Common myeloid progenitor, CD34-positive (primary cell): ENCODE data around the gene PLCD1.

ENCODE experiments used
- CTCF ChIA-PET: fragments of 350-600 bp; sonication (Branson Sonifier 250); formaldehyde crosslinking; loops from one replicate; lab custom pipeline; 2021; ENCODE audit warnings: antibody characterized with exemption; lab: Charles Lee
- POLR2A ChIA-PET: fragments of 350-600 bp; sonication (Branson Sonifier 250); formaldehyde crosslinking; loops from one replicate; lab custom pipeline; 2021; ENCODE audit warnings: antibody characterized with exemption; lab: Charles Lee
- DNase-seq, 3 donors: peaks; one replicate each; pipeline versions ENCODE4 v3.0.0 to v3.0.0-alpha.2; 2013
- H3K27ac ChIP-seq, 2 experiments: 1 replicate in 1 of 2; 2 replicates in 1 of 2; pipeline ENCODE4 v1.7.0; 2013; ENCODE audit warnings: inconsistent platforms in 2 of 2, low read length in 2 of 2, mild to moderate bottlenecking in 2 of 2, low read depth in 1 of 2, moderate library complexity in 1 of 2; ENCODE audit not compliant: severe bottlenecking in 2 of 2, insufficient read depth in 1 of 2, poor library complexity in 1 of 2
- H3K27me3 ChIP-seq, 5 experiments: replicated peaks in 2 of 5; 1 replicate in 3 of 5; 2 replicates in 2 of 5; pipeline versions ENCODE4 v1.6.1 to v1.7.0; 2013; ENCODE audit warnings: low read length in 4 of 5, mild to moderate bottlenecking in 2 of 5, moderate library complexity in 2 of 5, inconsistent platforms in 1 of 5; ENCODE audit not compliant: insufficient read depth in 5 of 5, control insufficient read depth in 4 of 5
- H3K36me3 ChIP-seq, 4 experiments: 1 replicate in 2 of 4; 2 replicates in 2 of 4; pipeline versions ENCODE4 v1.6.1 to v1.7.0; 2013; ENCODE audit warnings: low read length in 3 of 4, control low read depth in 1 of 4, mild to moderate bottlenecking in 1 of 4; ENCODE audit not compliant: control insufficient read depth in 4 of 4, insufficient read depth in 4 of 4
- H3K4me1 ChIP-seq, 4 experiments: 1 replicate in 3 of 4; 2 replicates in 1 of 4; pipeline versions ENCODE4 v1.6.1 to v1.7.1; 2013; ENCODE audit warnings: low read length in 3 of 4, mild to moderate bottlenecking in 3 of 4, control low read depth in 1 of 4, inconsistent platforms in 1 of 4, moderate library complexity in 1 of 4; ENCODE audit not compliant: control insufficient read depth in 4 of 4, insufficient read depth in 4 of 4; ENCODE audit errors: control extremely low read depth in 1 of 4
- H3K4me3 ChIP-seq, 7 experiments: 1 replicate in 4 of 7; 2 replicates in 3 of 7; pipeline versions ENCODE4 v1.5.1 to v1.7.0; 2013; ENCODE audit warnings: mild to moderate bottlenecking in 7 of 7, low read length in 6 of 7, moderate library complexity in 6 of 7, inconsistent platforms in 2 of 7, low read depth in 2 of 7, control low read depth in 1 of 7; ENCODE audit not compliant: insufficient read depth in 4 of 7, control insufficient read depth in 1 of 7; ENCODE audit errors: extremely low read depth in 1 of 7
- H3K9me3 ChIP-seq, 5 experiments: 1 replicate in 4 of 5; 2 replicates in 1 of 5; pipeline versions ENCODE4 v1.6.1 to v1.7.1; 2013; ENCODE audit warnings: low read length in 4 of 5, mild to moderate bottlenecking in 2 of 5, inconsistent platforms in 1 of 5, low read depth in 1 of 5, moderate library complexity in 1 of 5; ENCODE audit not compliant: control insufficient read depth in 4 of 5, insufficient read depth in 2 of 5; ENCODE audit errors: control extremely low read depth in 1 of 5
- WGBS: methylation state at CpG from one replicate; pipeline ENCODE4 v1.1.5; 2013; ENCODE audit not compliant: insufficient coverage; 5-methylcytosine and 5-hydroxymethylcytosine counted together

Gene PLCD1

DNA sequence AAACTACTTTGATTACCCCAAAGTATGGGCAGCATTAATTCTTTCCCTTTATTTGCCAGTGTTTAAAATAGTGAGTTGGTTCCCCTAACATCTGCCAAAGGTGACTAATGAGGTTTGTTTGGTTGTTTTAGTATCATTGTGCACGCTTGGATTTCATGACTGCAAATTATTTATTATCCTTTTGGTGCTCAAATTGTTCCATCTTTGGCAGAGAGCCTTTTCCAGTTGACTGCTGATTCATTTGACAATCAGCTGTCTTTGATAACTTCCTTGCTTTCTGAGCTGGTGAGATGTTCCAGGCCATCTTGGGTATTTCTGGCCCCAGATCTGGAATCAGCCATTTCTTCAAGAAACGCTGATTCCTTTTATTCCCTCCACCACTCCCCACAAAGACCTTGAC is 18.5 kb upstream of the PLCD1 start:
- Histone ChIP-seq H3K36me3 (no peaks in the 10 kb centered on the region), H3K27me3 (peaks cover 0 to 4% (median 0%) of the 10 kb centered on the region in 5 experiments), H3K4me3 (no peak overlapping the region), H3K27ac (no peak overlapping the region), H3K9me3 (no peaks in the 10 kb centered on the region), H3K4me1 (peaks cover 0 to 2% (median 0%) of the 10 kb centered on the region in 4 experiments)
- ChIA-PET CTCF (no interaction called here), POLR2A (no interaction called here)
- no peak for DNase-seq
- WGBS: 100% methylated on average over 1 of the region's 2 CpGs

DNA sequence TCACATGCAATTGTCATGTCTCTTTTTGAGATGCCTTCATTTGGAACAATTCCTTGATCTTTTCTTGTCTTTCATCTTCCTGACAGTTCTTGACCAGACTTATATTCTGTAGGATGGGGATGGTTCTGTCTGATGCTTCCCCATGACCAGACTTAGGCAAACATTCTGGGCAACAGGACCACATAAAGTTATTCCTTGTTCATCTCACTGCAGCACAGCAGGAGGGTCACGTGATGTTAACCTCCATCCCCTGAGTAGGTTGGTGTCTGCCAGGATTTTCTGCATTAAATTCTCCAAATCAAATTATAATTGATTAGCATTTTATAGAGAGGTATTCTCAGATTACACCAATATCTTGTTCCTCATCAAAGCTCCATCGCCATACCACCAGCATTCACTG is 17.4 kb upstream of the PLCD1 start:
- H3K4me1 ChIP-seq: peaks cover 0 to 2% (median 0%) of the 10 kb centered on the region in 4 experiments
- ChIA-PET CTCF (no interaction called here), POLR2A (no interaction called here)
- peaks cover 0 to 4% (median 0%) of the 10 kb centered on the region in 5 experiments for H3K27me3 ChIP-seq
- no CpG with 5 or more reads among the region's 2 CpGs for WGBS
- no peak overlapping the region for H3K4me3 ChIP-seq
- H3K9me3 ChIP-seq: no peaks in the 10 kb centered on the region
- H3K27ac ChIP-seq: no peak overlapping the region
- H3K36me3 ChIP-seq: no peaks in the 10 kb centered on the region
- DNase-seq: no peak

DNA sequence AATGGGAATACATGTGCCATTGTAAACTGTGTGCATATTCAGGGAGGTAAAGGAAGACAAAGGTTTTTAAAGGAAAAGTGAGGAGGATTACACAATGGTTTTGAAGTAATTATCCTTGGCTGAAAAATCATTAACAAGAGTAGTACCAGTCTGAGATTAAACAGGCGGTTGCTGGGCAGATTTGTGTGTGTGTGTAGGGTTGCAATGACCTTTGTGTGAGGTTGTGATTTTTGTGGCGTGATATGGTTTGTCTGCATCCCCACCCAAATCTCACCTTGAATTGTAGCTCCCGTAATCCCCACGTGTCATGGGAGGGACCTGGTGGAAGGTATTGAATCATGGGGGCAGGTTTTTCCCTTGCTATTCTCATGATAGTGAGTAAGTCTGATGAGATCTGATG is 16.6 kb upstream of the PLCD1 start:
- Histone ChIP-seq H3K27me3 (peaks cover 0 to 4% (median 0%) of the 10 kb centered on the region in 5 experiments), H3K27ac (no peak overlapping the region), H3K4me1 (peaks cover 0 to 2% (median 0%) of the 10 kb centered on the region in 4 experiments), H3K9me3 (no peaks in the 10 kb centered on the region), H3K36me3 (no peaks in the 10 kb centered on the region), H3K4me3 (no peak overlapping the region)
- 100% methylated on average over 2 of the region's 4 CpGs for WGBS
- DNase-seq: no peak
- CTCF ChIA-PET: interaction anchor here (1.3 kb wide), 1 partner anchor 61 kb away, joined by 3 read pairs; no protein-coding TSS in a partner anchor
- POLR2A ChIA-PET: no interaction called here

DNA sequence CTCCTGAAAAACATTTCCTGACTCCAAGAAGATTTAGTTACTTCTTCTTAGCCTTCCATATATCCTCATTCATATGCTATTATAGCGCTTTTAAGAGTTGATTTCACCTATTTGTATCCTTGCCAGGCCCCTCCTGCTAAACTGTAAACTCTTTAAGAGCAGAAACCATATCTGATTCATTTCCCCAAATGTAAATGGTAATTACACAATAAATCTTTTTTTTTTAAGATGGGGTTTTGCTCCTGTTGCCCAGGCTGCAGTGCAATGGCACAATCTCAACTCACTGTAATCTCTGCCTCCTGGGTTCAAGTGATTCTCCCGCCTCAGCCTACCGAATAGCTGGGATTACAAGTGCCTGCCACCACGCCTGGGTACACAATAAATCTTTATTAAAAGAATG is 14.0 kb upstream of the PLCD1 start:
- WGBS: 100% methylated on average over 1 of the region's 4 CpGs

DNA sequence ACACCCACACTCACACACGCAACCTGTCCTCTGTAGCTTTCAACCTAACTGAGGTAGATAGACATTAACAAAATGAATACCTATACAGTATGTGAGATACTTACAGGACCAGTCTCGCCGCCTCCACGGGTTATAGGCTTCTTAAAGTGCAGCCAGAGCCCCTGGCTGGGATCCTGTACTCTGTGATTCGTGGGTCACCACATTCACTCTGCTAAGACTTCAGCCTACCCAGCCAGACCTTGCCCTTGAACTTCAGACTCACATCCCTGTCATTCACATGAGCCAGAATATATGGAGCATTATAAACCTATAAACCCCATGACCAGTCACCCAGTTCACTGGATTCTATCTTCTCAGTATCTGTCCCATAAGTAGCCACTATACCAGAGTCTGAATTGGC is 11.0 kb upstream of the PLCD1 start:
- 83% methylated on average over 4 of the region's 5 CpGs for WGBS

More for the DNA sequence above, 14.0 kb upstream of the PLCD1 start:
- Histone ChIP-seq H3K4me1 (peaks cover 5 to 20% (median 18%) of the 10 kb centered on the region in 4 experiments), H3K9me3 (no peaks in the 10 kb centered on the region), H3K4me3 (no peak overlapping the region), H3K36me3 (no peaks in the 10 kb centered on the region), H3K27me3 (peaks cover 0 to 4% (median 0%) of the 10 kb centered on the region in 5 experiments), H3K27ac (no peak overlapping the region)
- DNase-seq: no peak
- CTCF ChIA-PET: interaction anchor here (1.0 kb wide), 1 partner anchor 11 kb away, joined by 3 read pairs; no protein-coding TSS in a partner anchor
- POLR2A ChIA-PET: no interaction called here

DNA sequence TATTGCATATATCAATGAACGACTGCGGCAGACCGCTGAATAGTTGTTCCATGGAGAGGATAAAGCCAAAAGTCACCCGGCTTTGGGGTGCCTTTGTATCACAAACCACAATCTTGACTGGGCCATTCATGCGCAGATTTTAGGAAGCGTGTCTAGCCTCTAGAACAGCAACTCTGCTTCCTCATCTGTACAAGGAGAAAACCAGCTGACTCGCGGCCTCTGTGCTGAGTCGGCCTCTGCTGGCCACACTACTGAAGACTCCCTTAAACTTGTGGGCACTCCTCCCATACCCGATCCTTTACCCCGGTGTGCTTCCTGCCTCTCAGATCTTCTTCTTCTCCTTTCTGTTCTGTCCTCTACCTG is 10.4 kb upstream of the PLCD1 start:
- ChIA-PET CTCF (interaction anchor here (0.7 to 2.2 kb wide), 6 partner anchors 12 to 68 kb away, joined by 3 to 8 read pairs (median 3); no protein-coding TSS in a partner anchor), POLR2A (no interaction called here)
- Histone ChIP-seq H3K27ac (no peak overlapping the region), H3K9me3 (no peaks in the 10 kb centered on the region), H3K36me3 (no peaks in the 10 kb centered on the region), H3K4me3 (peak overlapping the region in 5 of 7 experiments; percentile 46 to 72 (median 62)), H3K4me1 (peaks cover 7 to 25% (median 21%) of the 10 kb centered on the region in 4 experiments), H3K27me3 (peaks cover 0 to 2% (median 0%) of the 10 kb centered on the region in 5 experiments)
- DNase-seq: peak; percentile 80 to 91 (median 87)
- whole genome bisulfite sequencing: 2% methylated on average over 11 of the region's 11 CpGs

More for the DNA sequence above, 11.0 kb upstream of the PLCD1 start:
- Histone ChIP-seq H3K27ac (no peak overlapping the region), H3K9me3 (no peaks in the 10 kb centered on the region), H3K36me3 (no peaks in the 10 kb centered on the region), H3K27me3 (peaks cover 0 to 4% (median 0%) of the 10 kb centered on the region in 5 experiments), H3K4me3 (peak overlapping the region in 1 of 7 experiments; percentile 72), H3K4me1 (peaks cover 7 to 25% (median 21%) of the 10 kb centered on the region in 4 experiments)
- no peak for DNase-seq
- ChIA-PET POLR2A (no interaction called here), CTCF (interaction anchor here (0.7 to 2.2 kb wide), 7 partner anchors 12 to 67 kb away, joined by 3 to 8 read pairs (median 3); no protein-coding TSS in a partner anchor)

DNA sequence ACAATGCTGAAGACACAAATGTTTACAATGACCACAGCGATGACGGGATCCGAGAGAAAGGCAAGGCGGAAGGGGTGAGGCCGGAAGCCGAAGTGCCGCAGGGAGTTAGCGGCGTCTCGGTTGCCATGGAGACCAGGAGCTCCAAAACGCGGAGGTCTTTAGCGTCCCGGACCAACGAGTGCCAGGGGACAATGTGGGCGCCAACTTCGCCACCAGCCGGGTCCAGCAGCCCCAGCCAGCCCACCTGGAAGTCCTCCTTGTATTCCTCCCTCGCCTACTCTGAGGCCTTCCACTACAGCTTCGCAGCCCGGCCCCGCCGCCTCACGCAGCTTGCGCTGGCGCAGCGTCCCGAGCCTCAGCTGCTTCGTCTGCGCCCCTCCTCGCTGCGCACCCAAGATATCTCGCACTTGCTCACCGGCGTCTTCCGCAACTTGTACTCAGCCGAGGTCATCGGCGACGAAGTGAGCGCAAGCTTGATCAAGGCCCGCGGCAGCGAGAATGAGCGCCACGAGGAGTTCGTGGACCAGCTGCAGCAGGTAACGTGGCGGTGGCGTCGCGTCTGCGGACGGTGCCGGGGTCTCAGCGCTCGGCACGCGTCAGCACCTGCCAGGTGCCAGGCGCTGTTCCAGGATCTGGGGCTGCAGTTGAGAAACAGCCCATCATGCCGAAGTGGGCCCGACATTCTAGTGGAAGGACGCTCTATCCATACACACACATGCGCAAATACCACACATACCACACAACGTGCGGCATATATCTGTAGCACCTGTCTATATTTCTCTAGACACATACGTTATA is 9.9 kb upstream of the PLCD1 start, which contains the start of gene DLEC1:
Gene DLEC1 (plus strand): TSS at position 108 of the 798 bp plus-strand sequence. CDS start 18 bp downstream, at position 126.
- H3K27ac ChIP-seq: no peak within 1 kb of the TSS
- ChIA-PET CTCF (interaction anchor here (0.8 to 2.2 kb wide), 5 partner anchors 34 to 65 kb away, joined by 3 to 8 read pairs (median 3); no protein-coding TSS in a partner anchor), POLR2A (no interaction called here)
- no peaks in the 10 kb centered on the region for H3K36me3 ChIP-seq
- H3K4me3 ChIP-seq: peak within 1 kb of the TSS in 6 of 7 experiments; percentile 34 to 72 (median 58)
- peaks cover 7 to 25% (median 21%) of the 10 kb centered on the region in 4 experiments for H3K4me1 ChIP-seq
- H3K9me3 ChIP-seq: no peaks in the 10 kb centered on the region
- peak; percentile 71 to 87 (median 86) for DNase-seq
- WGBS: under 1% methylated on average over 64 of the region's 67 CpGs
- no peaks in the 10 kb centered on the region for H3K27me3 ChIP-seq
